ENCODE results near the gene NEUROD2.

The NEUROD2 gene

DNA sequence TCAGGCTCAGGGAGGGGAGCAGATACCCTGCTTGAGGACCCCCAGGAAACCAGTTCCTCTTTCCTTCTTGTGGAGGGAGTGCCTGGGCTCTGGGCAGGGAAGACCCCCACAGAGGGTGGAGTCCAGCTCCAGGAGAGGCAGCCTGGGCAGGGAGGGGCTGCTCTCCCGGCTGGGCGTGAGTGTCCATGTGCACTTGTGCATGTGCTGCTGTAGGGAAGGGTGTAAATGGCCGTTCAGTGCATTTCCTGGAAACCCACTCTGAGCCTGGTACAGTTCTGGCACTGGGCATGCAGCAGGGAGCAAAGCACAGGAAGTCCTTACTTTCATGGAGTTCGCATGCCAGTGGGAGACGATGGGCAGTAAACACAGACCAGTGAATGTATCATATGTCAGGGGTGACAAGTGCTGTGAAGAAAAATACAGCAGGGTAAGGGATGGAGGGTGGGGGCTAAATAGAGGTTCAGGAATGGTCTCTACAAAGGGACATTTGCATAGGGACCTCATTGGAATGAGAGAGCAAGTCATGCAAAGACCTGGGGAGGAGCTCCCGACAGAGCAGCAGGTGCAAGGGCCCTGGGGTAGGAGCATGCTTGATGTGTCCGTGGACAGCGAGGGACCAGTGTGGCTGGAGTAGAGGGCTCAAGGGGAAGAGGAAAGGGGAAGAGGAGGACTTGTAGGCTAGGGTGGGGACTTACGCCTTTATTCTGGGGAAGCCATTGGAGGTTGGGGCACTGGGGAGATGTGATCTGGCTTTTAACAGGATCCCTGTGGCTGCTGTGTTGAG lies 34.8 kb upstream of the NEUROD2 start:
- Histone ChIP-seq H3K4me1 (ENCODE audit: control insufficient read depth in 1 of 2, insufficient read depth in 2 of 2, low read length in 2 of 2) (peaks cover 6 to 34% of the 10 kb centered on the region in 2 donors), H3K27ac (ENCODE audit: low read length) (no peak overlapping the region), H3K27me3 (ENCODE audit: low read depth, low read length) (no peaks in the 10 kb centered on the region), H3K4me3 (ENCODE audit: low read depth in 1 of 2, low read length in 2 of 2) (no peak overlapping the region), H3K9me3 (ENCODE audit: control insufficient read depth in 1 of 2, low read length in 2 of 2) (no peaks in the 10 kb centered on the region), H3K36me3 (ENCODE audit: control insufficient read depth in 1 of 2, insufficient read depth in 2 of 2, low read length in 2 of 2) (no peaks in the 10 kb centered on the region)

DNA sequence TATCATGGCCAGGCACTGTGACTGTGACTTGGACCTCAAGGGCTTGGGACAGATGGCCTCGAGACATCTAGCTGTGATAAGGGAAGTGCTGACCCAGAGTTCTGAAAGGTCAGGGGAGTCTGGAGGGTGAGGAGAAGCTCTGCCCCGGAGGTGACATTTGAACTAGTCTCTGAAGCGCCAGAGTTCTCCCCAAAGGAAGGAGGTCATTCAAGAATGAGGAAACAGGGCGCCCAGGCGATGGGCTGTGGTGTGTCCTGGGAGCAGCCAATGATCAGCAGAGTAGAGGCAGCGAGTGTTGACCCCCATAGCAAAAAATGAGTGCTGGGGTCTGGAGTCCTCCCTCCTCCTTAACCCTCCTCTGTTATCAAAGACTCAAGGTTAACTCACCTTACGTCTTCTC lies 34.2 kb upstream of the NEUROD2 start:
- no peak overlapping the region for H3K27ac ChIP-seq (ENCODE audit: low read length)
- no peaks in the 10 kb centered on the region for H3K9me3 ChIP-seq (ENCODE audit: control insufficient read depth in 1 of 2, low read length in 2 of 2)
- H3K4me1 ChIP-seq (ENCODE audit: control insufficient read depth in 1 of 2, insufficient read depth in 2 of 2, low read length in 2 of 2) = peaks cover 6 to 35% of the 10 kb centered on the region in 2 donors
- no peaks in the 10 kb centered on the region for H3K27me3 ChIP-seq (ENCODE audit: low read depth, low read length)
- no peak overlapping the region for H3K4me3 ChIP-seq (ENCODE audit: low read depth in 1 of 2, low read length in 2 of 2)
- H3K36me3 ChIP-seq (ENCODE audit: control insufficient read depth in 1 of 2, insufficient read depth in 2 of 2, low read length in 2 of 2) = no peaks in the 10 kb centered on the region

DNA sequence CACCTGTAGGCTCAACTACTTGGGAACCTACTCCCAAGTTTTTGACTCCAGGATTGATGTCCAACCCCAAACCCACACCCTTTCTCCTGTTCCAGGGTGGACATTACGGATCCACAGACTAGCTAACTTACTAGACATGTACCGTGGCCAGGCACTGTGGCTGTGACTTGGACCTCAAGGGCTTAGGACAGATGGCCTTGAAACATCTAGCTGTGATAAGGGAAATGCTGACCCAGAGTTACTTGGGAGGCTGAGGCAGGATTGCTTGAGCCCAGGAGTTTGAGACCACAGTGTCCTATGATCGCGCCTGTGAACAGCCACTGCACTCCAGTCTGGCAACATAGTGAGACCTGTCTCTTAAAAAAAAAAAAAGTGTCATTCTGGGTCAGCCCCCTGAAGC lies 33.4 kb upstream of the NEUROD2 start:
- no peaks in the 10 kb centered on the region for H3K27me3 ChIP-seq (ENCODE audit: low read depth, low read length)
- no peaks in the 10 kb centered on the region for H3K36me3 ChIP-seq (ENCODE audit: control insufficient read depth in 1 of 2, insufficient read depth in 2 of 2, low read length in 2 of 2)
- no peak overlapping the region for H3K27ac ChIP-seq (ENCODE audit: low read length)
- H3K9me3 ChIP-seq (ENCODE audit: control insufficient read depth in 1 of 2, low read length in 2 of 2) = no peaks in the 10 kb centered on the region
- H3K4me3 ChIP-seq (ENCODE audit: low read depth in 1 of 2, low read length in 2 of 2) = no peak overlapping the region
- peaks cover 10 to 41% of the 10 kb centered on the region in 2 donors for H3K4me1 ChIP-seq (ENCODE audit: control insufficient read depth in 1 of 2, insufficient read depth in 2 of 2, low read length in 2 of 2)

DNA sequence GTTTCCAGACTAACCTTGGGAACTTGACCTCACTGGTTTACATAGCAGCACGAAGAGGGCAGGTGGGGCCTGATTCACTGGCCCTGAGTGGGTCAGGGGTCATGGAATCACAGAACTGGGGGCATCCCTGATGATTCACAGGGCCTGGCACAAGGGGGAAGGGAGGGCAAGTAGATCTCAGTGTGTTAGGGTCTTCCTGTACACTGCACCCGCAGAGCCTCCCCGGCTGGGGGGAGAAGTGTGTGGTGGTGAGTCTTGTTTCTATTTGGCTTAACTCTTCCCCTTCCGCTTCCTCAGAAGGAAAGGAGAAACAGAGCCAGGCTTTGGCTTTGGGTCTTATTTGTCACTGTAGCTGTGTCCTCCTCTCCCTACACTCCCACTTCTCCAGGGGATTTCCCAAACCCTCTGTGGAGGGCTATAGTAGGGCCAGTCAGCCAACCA lies 32.9 kb upstream of the NEUROD2 start:
- Histone ChIP-seq H3K4me1 (ENCODE audit: control insufficient read depth in 1 of 2, insufficient read depth in 2 of 2, low read length in 2 of 2) (peaks cover 10 to 46% of the 10 kb centered on the region in 2 donors), H3K4me3 (ENCODE audit: low read depth in 1 of 2, low read length in 2 of 2) (no peak overlapping the region), H3K36me3 (ENCODE audit: control insufficient read depth in 1 of 2, insufficient read depth in 2 of 2, low read length in 2 of 2) (no peaks in the 10 kb centered on the region), H3K9me3 (ENCODE audit: control insufficient read depth in 1 of 2, low read length in 2 of 2) (no peaks in the 10 kb centered on the region), H3K27me3 (ENCODE audit: low read depth, low read length) (no peaks in the 10 kb centered on the region), H3K27ac (ENCODE audit: low read length) (no peak overlapping the region)

DNA sequence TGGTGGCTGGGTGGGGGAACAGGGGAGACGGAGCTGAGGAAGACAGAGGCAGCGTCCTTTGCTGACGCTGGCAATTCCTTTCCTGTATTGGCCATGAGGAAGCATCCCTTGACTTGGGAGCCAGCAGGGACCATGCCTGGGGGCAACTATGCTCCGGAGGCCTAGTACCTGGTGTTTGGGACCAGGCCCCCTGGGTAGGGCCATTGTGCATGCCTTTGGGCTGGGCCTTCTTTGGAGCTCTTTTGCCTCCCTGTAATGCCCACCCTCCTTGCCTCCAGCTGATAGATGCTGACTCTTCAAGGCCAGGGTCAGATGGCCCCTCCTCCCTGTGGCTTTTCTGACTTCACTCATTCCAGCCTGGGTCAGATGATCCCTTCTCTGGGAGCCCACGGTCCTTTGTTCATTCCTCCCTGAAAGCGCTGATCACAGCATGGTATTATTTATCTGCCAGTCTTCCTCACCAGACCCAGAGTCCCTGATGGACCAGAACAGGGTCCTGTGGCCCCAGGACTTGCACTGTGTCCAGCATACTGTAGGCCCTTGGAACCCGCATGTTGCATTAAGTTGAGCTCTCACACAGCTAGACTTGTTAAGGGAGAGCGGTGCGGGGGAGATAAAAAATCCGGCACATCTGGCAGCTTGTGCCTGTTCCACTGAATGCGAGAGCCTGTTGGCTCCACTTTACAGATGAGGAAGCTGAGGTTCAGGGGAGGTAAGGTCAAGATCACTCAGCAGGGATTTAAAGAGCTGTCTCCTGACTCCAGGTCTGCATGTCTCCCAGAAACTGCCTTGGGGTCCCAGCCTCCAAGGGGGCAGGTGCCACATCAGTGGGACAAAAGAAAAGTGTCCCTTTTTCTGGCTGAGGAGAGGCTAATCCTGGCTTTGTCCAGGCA lies 32.1 kb upstream of the NEUROD2 start:
- H3K27me3 ChIP-seq (ENCODE audit: low read depth, low read length) = no peaks in the 10 kb centered on the region
- no peaks in the 10 kb centered on the region for H3K9me3 ChIP-seq (ENCODE audit: control insufficient read depth in 1 of 2, low read length in 2 of 2)
- H3K4me3 ChIP-seq (ENCODE audit: low read depth in 1 of 2, low read length in 2 of 2) = no peak overlapping the region
- H3K27ac ChIP-seq (ENCODE audit: low read length) = no peak overlapping the region
- peaks cover 10 to 46% of the 10 kb centered on the region in 2 donors for H3K4me1 ChIP-seq (ENCODE audit: control insufficient read depth in 1 of 2, insufficient read depth in 2 of 2, low read length in 2 of 2)
- H3K36me3 ChIP-seq (ENCODE audit: control insufficient read depth in 1 of 2, insufficient read depth in 2 of 2, low read length in 2 of 2) = no peaks in the 10 kb centered on the region

DNA sequence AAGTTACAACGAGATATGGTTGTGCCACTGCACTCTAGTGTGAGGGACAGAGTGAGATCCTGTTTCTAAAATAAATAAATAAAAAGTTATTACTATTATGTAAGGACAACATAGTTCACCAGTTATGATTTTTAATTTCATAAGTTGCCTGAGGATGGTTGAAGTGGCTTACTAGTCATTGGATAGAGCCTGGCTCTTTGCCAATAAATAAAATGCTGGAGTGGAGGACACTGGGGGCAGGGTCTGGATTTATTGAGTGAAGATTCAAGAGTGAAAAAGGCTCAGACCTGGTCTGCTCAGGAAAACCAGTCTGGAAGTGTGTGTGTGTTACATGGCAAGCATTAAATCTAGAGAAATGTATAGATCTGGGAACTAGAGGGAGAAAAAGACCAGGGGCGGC lies 31.3 kb upstream of the NEUROD2 start:
- Histone ChIP-seq H3K9me3 (ENCODE audit: control insufficient read depth in 1 of 2, low read length in 2 of 2) (no peaks in the 10 kb centered on the region), H3K4me3 (ENCODE audit: low read depth in 1 of 2, low read length in 2 of 2) (no peak overlapping the region), H3K36me3 (ENCODE audit: control insufficient read depth in 1 of 2, insufficient read depth in 2 of 2, low read length in 2 of 2) (no peaks in the 10 kb centered on the region), H3K4me1 (ENCODE audit: control insufficient read depth in 1 of 2, insufficient read depth in 2 of 2, low read length in 2 of 2) (peaks cover 10 to 53% of the 10 kb centered on the region in 2 donors), H3K27me3 (ENCODE audit: low read depth, low read length) (no peaks in the 10 kb centered on the region), H3K27ac (ENCODE audit: low read length) (no peak overlapping the region)

DNA sequence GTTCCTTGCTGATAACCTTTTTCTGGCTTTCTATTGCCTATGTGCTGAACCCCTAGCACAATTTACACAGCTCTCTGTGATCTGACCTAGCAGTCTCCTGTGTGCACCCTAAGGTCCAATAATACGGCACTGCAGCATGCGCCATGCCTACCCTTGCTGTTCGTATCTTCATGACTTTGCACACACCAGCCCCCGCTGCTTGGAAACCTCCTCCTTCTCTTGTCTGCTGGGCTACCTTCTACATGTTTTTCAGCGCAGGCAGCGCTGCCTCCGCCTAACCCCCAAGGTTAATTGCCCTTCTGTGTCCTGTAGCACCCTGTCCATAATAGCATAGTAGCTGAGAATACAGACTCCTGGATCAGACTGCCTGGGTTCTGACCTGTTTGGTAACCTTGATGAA lies 30.6 kb upstream of the NEUROD2 start:
- no peak overlapping the region for H3K27ac ChIP-seq (ENCODE audit: low read length)
- no peaks in the 10 kb centered on the region for H3K36me3 ChIP-seq (ENCODE audit: control insufficient read depth in 1 of 2, insufficient read depth in 2 of 2, low read length in 2 of 2)

DNA sequence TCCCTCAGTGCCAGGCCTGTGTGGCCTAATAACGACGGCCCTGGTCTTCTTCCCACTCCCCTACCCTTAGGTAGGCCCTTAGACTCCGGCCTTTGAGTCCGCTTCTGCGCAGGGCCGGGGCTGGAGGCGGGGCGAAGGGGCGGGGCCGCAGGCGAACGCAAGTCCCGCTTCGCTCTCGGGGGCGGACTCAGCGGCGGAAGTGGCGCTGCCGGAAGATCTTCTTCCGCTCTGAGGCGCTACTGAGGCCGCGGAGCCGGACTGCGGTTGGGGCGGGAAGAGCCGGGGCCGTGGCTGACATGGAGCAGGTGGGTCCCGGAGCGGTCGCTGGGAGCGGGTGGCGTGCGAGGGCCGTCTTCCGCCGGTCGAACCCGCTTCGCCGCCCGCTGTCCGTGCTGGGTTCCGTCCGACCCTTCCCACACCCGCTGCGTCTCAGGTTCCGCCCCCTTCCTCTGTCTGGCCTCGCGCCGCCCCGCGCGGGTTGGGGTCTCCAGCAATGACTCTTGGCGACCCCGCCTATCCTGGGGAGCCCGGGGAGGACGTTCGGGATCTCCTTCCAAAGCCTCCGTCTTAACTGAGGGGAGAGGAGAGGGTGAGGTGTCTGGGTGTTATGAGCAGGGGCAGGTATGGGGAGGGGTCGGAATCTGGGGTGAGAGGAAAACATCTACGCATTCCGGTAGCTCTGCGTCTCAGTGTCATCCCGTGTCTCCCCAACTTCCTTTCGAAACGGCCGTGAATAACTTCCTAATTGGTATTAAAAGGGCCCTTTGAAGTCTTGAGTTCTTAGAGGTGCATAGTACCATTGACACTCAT lies 29.4 kb upstream of the NEUROD2 start, which contains the start of gene STARD3:
Gene STARD3, plus strand, starts transcription at position 218 of the 810 bp plus-strand sequence. CDS start 16,388 bp downstream, outside the sequence.
- H3K27ac ChIP-seq (ENCODE audit: low read length) = peak within 1 kb of the TSS; percentile 92
- H3K4me3 ChIP-seq (ENCODE audit: low read depth in 1 of 2, low read length in 2 of 2) = peak within 1 kb of the TSS; percentile 73 to 91
- H3K27me3 ChIP-seq (ENCODE audit: low read depth, low read length) = no peaks in the 10 kb centered on the region
- no peaks in the 10 kb centered on the region for H3K9me3 ChIP-seq (ENCODE audit: control insufficient read depth in 1 of 2, low read length in 2 of 2)
- H3K4me1 ChIP-seq (ENCODE audit: control insufficient read depth in 1 of 2, insufficient read depth in 2 of 2, low read length in 2 of 2) = peaks cover 10 to 53% of the 10 kb centered on the region in 2 donors
- H3K36me3 ChIP-seq (ENCODE audit: control insufficient read depth in 1 of 2, insufficient read depth in 2 of 2, low read length in 2 of 2) = no peaks in the 10 kb centered on the region

More for the DNA sequence above, 30.6 kb upstream of the NEUROD2 start:
- Histone ChIP-seq H3K27me3 (ENCODE audit: low read depth, low read length) (no peaks in the 10 kb centered on the region), H3K4me1 (ENCODE audit: control insufficient read depth in 1 of 2, insufficient read depth in 2 of 2, low read length in 2 of 2) (peaks cover 10 to 53% of the 10 kb centered on the region in 2 donors), H3K4me3 (ENCODE audit: low read depth in 1 of 2, low read length in 2 of 2) (peak overlapping the region; percentile 73 to 91), H3K9me3 (ENCODE audit: control insufficient read depth in 1 of 2, low read length in 2 of 2) (no peaks in the 10 kb centered on the region)

DNA sequence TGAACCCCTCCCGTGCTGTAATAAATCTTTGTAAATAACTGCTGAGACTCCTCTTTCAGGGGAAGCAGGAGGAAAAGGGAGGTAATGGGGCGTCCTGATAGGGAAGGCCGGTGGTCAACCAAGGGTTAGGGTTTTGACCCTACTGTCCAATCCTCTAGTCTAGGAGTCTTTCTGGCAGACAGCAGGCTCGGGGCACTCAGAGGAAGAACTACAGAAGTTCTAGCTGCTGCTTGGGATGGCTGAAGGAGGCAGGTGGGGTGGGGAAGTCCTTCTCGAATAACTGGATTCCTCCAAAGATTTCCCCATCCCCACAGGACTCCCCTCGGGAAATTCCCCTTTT lies 28.8 kb upstream of the NEUROD2 start:
- Histone ChIP-seq H3K9me3 (ENCODE audit: control insufficient read depth in 1 of 2, low read length in 2 of 2) (no peaks in the 10 kb centered on the region), H3K4me3 (ENCODE audit: low read depth in 1 of 2, low read length in 2 of 2) (peak overlapping the region; percentile 73 to 91), H3K27ac (ENCODE audit: low read length) (peak overlapping the region; percentile 92), H3K36me3 (ENCODE audit: control insufficient read depth in 1 of 2, insufficient read depth in 2 of 2, low read length in 2 of 2) (no peaks in the 10 kb centered on the region), H3K4me1 (ENCODE audit: control insufficient read depth in 1 of 2, insufficient read depth in 2 of 2, low read length in 2 of 2) (peaks cover 10 to 53% of the 10 kb centered on the region in 2 donors), H3K27me3 (ENCODE audit: low read depth, low read length) (no peaks in the 10 kb centered on the region)

DNA sequence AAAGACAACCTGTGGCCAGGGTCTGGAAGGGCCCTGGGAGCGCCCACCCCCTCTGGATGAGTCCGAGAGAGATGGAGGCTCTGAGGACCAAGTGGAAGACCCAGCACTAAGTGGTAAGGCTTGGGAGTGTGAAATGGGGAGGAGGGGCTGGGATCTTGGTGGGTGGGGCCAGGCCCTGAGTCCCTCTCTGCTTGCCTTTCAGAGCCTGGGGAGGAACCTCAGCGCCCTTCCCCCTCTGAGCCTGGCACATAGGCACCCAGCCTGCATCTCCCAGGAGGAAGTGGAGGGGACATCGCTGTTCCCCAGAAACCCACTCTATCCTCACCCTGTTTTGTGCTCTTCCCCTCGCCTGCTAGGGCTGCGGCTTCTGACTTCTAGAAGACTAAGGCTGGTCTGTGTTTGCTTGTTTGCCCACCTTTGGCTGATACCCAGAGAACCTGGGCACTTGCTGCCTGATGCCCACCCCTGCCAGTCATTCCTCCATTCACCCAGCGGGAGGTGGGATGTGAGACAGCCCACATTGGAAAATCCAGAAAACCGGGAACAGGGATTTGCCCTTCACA lies 28.0 kb upstream of the NEUROD2 start:
- no peaks in the 10 kb centered on the region for H3K27me3 ChIP-seq (ENCODE audit: low read depth, low read length)
- H3K4me3 ChIP-seq (ENCODE audit: low read depth in 1 of 2, low read length in 2 of 2) = no peak overlapping the region
- peaks cover 10 to 49% of the 10 kb centered on the region in 2 donors for H3K4me1 ChIP-seq (ENCODE audit: control insufficient read depth in 1 of 2, insufficient read depth in 2 of 2, low read length in 2 of 2)
- no peaks in the 10 kb centered on the region for H3K36me3 ChIP-seq (ENCODE audit: control insufficient read depth in 1 of 2, insufficient read depth in 2 of 2, low read length in 2 of 2)
- no peak overlapping the region for H3K27ac ChIP-seq (ENCODE audit: low read length)
- no peaks in the 10 kb centered on the region for H3K9me3 ChIP-seq (ENCODE audit: control insufficient read depth in 1 of 2, low read length in 2 of 2)

All from muscle layer of duodenum (tissue), 2 donors.